Transverse colon (tissue), 3 donors: ENCODE results near the gene RNF168.

Experiments
- POLR2A ChIP-seq: fragments of 450-650 bp; IDR thresholded peaks from one replicate; pipeline ENCODE4 v1.6.1; 2016; ENCODE audit warnings: antibody characterized with exemption, mild to moderate bottlenecking, moderate library complexity
- POLR2AphosphoS5 ChIP-seq, 3 donors: sonication (generic); formaldehyde crosslinking; IDR thresholded peaks; one replicate each; pipeline ENCODE4 v1.6.1; 2016; ENCODE audit warnings: antibody characterized with exemption in 3 of 3

DNA sequence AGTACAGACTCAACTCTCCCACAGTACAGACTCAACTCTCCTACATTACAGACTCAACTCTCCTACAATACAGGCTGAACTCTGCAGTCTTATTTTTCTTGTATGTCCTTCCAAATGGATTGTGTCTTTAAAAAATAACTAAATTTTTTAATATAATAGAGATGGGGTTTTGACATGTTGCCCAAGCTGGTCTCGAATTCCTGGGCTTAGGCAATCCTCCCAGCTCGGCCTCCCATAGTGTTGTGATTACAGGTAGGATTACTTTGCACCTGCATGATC, 40.2 kb downstream of the RNF168 start:
- TF ChIP-seq POLR2AphosphoS5 (IDR thresholded peaks at IDR 0.05) (no peak), POLR2A (no peak)
